A673 (cell line): ENCODE results near the gene ZFHX2.

Experiments used
- EZH2 ChIP-seq: fragments of 200-600 bp; sonication (generic); IDR thresholded peaks from 2 replicates; pipeline ENCODE4 v1.6.1; 2017; ENCODE audit warnings: borderline replicate concordance, low read depth, mild to moderate bottlenecking, mixed read lengths, antibody characterized with exemption, low read length; ENCODE audit not compliant: poor library complexity, severe bottlenecking
- TF ChIP-seq, protein P1 (sequence below): fragments of 300-800, 200-600 bp; sonication (generic); conservative IDR thresholded peaks from 2 replicates; pipeline ENCODE4 v1.5.1; 2017; ENCODE audit warnings: low read depth, mild to moderate bottlenecking, antibody characterized with exemption, low read length, moderate library complexity, mixed read lengths

DNA sequence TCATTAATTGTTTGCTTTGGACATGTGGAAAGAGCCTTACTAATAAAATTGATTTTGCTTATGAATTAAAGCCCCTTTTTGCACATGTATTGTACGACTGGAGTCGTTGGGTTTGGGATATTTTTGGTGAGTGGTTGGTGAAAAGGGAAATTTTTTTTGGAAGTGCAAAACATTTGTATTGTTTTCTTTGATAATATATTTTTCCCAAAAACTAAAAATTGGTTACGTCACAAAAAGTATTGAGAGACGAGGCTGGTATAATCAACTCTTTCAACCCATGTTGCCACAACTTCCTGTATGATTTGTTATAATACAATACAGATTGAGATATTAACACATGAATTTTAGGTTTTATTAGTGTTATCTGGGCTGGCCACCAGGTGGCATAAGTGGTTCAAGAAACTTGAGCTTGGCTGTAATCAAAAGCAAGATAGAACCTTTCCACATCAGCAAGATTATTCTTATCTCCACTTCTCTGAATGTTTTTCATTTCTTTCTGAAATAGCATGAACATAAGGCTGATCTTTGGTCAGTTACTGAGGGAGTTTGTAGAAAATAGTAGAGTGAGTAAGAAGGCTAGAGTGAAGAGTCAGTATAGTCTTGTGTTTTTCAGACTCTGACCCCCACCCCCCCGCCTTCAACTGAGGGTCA lies 73.3 kb downstream of the ZFHX2 start:
- TF ChIP-seq, protein P1, sequence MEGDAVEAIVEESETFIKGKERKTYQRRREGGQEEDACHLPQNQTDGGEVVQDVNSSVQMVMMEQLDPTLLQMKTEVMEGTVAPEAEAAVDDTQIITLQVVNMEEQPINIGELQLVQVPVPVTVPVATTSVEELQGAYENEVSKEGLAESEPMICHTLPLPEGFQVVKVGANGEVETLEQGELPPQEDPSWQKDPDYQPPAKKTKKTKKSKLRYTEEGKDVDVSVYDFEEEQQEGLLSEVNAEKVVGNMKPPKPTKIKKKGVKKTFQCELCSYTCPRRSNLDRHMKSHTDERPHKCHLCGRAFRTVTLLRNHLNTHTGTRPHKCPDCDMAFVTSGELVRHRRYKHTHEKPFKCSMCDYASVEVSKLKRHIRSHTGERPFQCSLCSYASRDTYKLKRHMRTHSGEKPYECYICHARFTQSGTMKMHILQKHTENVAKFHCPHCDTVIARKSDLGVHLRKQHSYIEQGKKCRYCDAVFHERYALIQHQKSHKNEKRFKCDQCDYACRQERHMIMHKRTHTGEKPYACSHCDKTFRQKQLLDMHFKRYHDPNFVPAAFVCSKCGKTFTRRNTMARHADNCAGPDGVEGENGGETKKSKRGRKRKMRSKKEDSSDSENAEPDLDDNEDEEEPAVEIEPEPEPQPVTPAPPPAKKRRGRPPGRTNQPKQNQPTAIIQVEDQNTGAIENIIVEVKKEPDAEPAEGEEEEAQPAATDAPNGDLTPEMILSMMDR: peak; percentile 83
- no peak for TF ChIP-seq EZH2
